ENCODE results near the gene CEP57L1.

The CEP57L1 gene

DNA sequence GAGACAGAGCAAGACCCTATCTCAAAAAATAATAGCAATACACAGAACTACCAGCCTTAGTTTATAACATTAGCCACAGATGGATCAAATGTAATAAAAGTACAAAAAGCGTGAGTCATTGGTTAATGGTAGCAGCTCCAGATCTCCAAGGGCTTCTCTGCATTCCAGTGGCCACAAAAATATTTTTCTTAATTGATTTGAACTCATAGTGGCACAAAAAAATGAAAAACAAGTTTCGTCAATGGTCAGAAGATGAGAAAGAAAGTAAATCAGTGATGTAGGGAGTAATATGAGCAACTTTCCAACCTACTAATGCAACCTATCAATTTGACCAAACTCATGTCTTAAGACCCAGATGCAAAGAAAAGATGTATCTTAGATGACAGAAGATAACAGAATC lies 79.6 kb downstream of the CEP57L1 start:
- H3K4me1 ChIP-seq (ENCODE audit: insufficient read depth, insufficient read length), result no peaks in the 10 kb centered on the region
- H3K9ac ChIP-seq (ENCODE audit: insufficient read length, low read depth), result no peak overlapping the region
- DNase-seq (ENCODE audit: low read depth, low spot score), result no peak
- H3K27me3 ChIP-seq (ENCODE audit: insufficient read depth, insufficient read length), result no peaks in the 10 kb centered on the region
- H3K4me3 ChIP-seq (ENCODE audit: insufficient read length, low read depth), result no peak overlapping the region
- no peaks in the 10 kb centered on the region for H3K9me3 ChIP-seq (ENCODE audit: insufficient read depth, low read length)
- H3K36me3 ChIP-seq (ENCODE audit: insufficient read depth, insufficient read length, low read length), result no peaks in the 10 kb centered on the region
- TF ChIP-seq YY1 (IDR thresholded peaks at IDR 0.05; ENCODE audit: insufficient read depth, insufficient read length) (no peak), ZNF274 (IDR thresholded peaks at IDR 0.05; ENCODE audit: low read depth, low read length) (no peak), SUZ12 (IDR thresholded peaks at IDR 0.05; ENCODE audit: extremely low read depth, insufficient read depth, insufficient read length) (no peak)

DNA sequence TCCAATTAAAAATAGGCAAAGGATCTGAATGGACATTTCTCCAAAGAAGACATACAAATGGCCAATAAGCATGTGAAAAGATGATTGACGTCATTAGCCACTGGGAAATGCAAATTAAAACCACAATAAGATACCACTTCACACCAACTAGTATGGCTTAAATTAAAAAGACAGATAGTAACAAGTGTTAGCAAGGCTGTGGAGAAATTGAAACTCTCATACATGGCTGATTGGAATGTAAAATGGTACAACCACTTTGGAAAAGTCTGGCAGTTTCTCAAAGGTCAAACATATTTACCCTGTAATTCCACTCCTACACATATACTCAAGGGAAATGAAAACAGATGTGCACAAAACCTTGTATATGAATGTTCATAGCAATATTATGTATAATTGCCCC lies 83.6 kb downstream of the CEP57L1 start:
- DNase-seq (ENCODE audit: low read depth, low spot score), result no peak
- Histone ChIP-seq H3K36me3 (ENCODE audit: insufficient read depth, insufficient read length, low read length) (no peaks in the 10 kb centered on the region), H3K9ac (ENCODE audit: insufficient read length, low read depth) (no peak overlapping the region), H3K9me3 (ENCODE audit: insufficient read depth, low read length) (no peaks in the 10 kb centered on the region), H3K4me1 (ENCODE audit: insufficient read depth, insufficient read length) (no peaks in the 10 kb centered on the region), H3K4me3 (ENCODE audit: insufficient read length, low read depth) (no peak overlapping the region), H3K27me3 (ENCODE audit: insufficient read depth, insufficient read length) (no peaks in the 10 kb centered on the region)
- TF ChIP-seq ZNF274 (IDR thresholded peaks at IDR 0.05; ENCODE audit: low read depth, low read length), result no peak
- no peak for TF ChIP-seq SUZ12 (IDR thresholded peaks at IDR 0.05; ENCODE audit: extremely low read depth, insufficient read depth, insufficient read length)
- no peak for TF ChIP-seq YY1 (IDR thresholded peaks at IDR 0.05; ENCODE audit: insufficient read depth, insufficient read length)

DNA sequence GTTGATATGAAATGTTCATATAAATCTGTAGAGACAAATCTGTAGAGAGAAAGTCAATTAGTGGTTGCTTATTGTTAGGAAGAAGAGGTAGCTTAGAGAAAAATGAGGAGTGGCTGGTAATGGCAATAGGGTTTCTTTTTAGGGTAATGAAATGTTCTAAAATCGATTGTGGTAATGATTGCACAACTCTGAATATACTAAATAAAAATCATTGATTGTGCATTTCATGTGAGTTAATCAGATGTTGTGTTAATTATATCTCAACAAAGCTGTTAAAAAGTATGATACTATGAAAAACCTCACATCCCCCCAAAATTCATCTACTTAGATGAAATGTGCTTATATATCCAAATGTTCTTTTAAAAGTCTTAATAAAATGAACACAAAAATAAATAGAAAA lies 84.2 kb downstream of the CEP57L1 start:
- no peaks in the 10 kb centered on the region for H3K4me1 ChIP-seq (ENCODE audit: insufficient read depth, insufficient read length)
- H3K9ac ChIP-seq (ENCODE audit: insufficient read length, low read depth), result no peak overlapping the region
- no peak for TF ChIP-seq ZNF274 (IDR thresholded peaks at IDR 0.05; ENCODE audit: low read depth, low read length)
- TF ChIP-seq SUZ12 (IDR thresholded peaks at IDR 0.05; ENCODE audit: extremely low read depth, insufficient read depth, insufficient read length), result no peak
- no peak for TF ChIP-seq YY1 (IDR thresholded peaks at IDR 0.05; ENCODE audit: insufficient read depth, insufficient read length)
- no peak for DNase-seq (ENCODE audit: low read depth, low spot score)
- H3K4me3 ChIP-seq (ENCODE audit: insufficient read length, low read depth), result no peak overlapping the region
- no peaks in the 10 kb centered on the region for H3K9me3 ChIP-seq (ENCODE audit: insufficient read depth, low read length)
- no peaks in the 10 kb centered on the region for H3K36me3 ChIP-seq (ENCODE audit: insufficient read depth, insufficient read length, low read length)
- H3K27me3 ChIP-seq (ENCODE audit: insufficient read depth, insufficient read length), result no peaks in the 10 kb centered on the region

DNA sequence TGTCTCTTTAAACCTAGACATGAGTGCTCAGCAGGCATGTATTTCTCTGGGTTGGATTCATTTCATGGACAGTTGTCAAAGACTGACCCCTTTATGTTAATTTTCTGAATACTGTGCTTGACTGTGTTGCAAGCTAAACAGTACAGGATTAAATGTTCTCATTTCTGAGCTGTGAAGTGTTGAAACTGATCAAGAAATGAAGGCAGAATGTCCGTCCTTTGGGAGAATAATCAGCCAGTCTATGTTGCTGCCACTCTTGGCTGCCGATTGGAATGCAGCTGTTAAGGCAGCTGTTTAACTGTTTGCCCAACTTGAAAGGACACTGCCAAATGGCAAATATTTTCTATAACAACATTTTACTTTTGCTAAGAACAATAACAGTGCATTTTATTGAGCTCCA lies 87.3 kb downstream of the CEP57L1 start:
- DNase-seq (ENCODE audit: low read depth, low spot score), result no peak
- H3K4me1 ChIP-seq (ENCODE audit: insufficient read depth, insufficient read length), result no peaks in the 10 kb centered on the region
- no peak overlapping the region for H3K9ac ChIP-seq (ENCODE audit: insufficient read length, low read depth)
- no peaks in the 10 kb centered on the region for H3K9me3 ChIP-seq (ENCODE audit: insufficient read depth, low read length)
- no peak for TF ChIP-seq YY1 (IDR thresholded peaks at IDR 0.05; ENCODE audit: insufficient read depth, insufficient read length)
- no peaks in the 10 kb centered on the region for H3K36me3 ChIP-seq (ENCODE audit: insufficient read depth, insufficient read length, low read length)
- H3K4me3 ChIP-seq (ENCODE audit: insufficient read length, low read depth), result no peak overlapping the region
- H3K27me3 ChIP-seq (ENCODE audit: insufficient read depth, insufficient read length), result no peaks in the 10 kb centered on the region

DNA sequence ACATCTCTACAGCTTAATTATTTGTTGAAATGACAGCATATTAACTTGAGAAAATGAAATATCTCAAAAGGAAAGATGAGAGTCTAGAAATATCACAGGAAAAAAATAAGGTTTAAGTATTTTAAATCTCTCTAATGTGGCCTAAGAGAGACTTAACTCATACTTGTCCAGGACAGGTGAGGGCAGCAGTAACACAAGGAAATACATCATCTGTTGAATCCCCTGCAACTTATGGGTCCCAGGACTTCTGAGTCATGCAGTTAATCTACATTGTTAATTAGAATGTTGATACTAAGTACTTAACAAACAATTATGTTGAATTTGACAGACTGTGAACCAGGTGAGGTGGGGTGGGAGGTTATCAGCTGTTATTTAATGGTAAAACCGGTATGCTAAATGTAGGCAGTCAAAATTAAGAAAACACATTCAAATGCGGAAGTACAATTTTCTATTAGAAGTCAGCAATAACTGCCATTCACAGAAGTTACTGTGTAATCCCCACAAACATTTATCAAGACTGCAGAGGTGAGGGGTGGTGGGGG lies 87.9 kb downstream of the CEP57L1 start:
- Histone ChIP-seq H3K4me3 (ENCODE audit: insufficient read length, low read depth) (no peak overlapping the region), H3K9me3 (ENCODE audit: insufficient read depth, low read length) (no peaks in the 10 kb centered on the region), H3K27me3 (ENCODE audit: insufficient read depth, insufficient read length) (no peaks in the 10 kb centered on the region), H3K36me3 (ENCODE audit: insufficient read depth, insufficient read length, low read length) (no peaks in the 10 kb centered on the region), H3K4me1 (ENCODE audit: insufficient read depth, insufficient read length) (no peaks in the 10 kb centered on the region), H3K9ac (ENCODE audit: insufficient read length, low read depth) (no peak overlapping the region)
- DNase-seq (ENCODE audit: low read depth, low spot score), result no peak
- TF ChIP-seq YY1 (IDR thresholded peaks at IDR 0.05; ENCODE audit: insufficient read depth, insufficient read length) (no peak), SUZ12 (IDR thresholded peaks at IDR 0.05; ENCODE audit: extremely low read depth, insufficient read depth, insufficient read length) (no peak), ZNF274 (IDR thresholded peaks at IDR 0.05; ENCODE audit: low read depth, low read length) (no peak)

DNA sequence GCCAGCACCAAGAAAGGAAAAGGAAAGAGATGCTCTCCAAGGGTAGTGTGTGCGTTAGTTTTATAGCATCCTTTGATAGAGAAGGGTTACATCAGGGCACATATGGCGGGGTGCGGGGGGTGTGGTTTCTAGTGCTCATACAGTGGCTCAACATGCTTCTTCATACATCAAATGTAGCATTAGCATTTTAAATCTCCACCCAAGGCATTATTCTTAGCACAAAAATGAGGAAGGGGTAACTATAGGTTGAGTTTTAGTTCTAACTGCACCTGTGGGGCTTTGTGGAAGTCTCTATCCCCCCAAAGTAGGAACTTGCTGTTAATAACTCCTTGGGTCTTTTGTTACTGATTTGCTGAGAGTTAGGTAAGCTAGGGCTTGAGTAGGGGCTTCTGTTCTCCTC lies 89.3 kb downstream of the CEP57L1 start:
- Histone ChIP-seq H3K4me3 (ENCODE audit: insufficient read length, low read depth) (no peak overlapping the region), H3K27me3 (ENCODE audit: insufficient read depth, insufficient read length) (no peaks in the 10 kb centered on the region), H3K4me1 (ENCODE audit: insufficient read depth, insufficient read length) (no peaks in the 10 kb centered on the region), H3K36me3 (ENCODE audit: insufficient read depth, insufficient read length, low read length) (no peaks in the 10 kb centered on the region), H3K9ac (ENCODE audit: insufficient read length, low read depth) (no peak overlapping the region), H3K9me3 (ENCODE audit: insufficient read depth, low read length) (no peaks in the 10 kb centered on the region)
- TF ChIP-seq SUZ12 (IDR thresholded peaks at IDR 0.05; ENCODE audit: extremely low read depth, insufficient read depth, insufficient read length) (no peak), ZNF274 (IDR thresholded peaks at IDR 0.05; ENCODE audit: low read depth, low read length) (no peak)
- DNase-seq (ENCODE audit: low read depth, low spot score), result no peak

DNA sequence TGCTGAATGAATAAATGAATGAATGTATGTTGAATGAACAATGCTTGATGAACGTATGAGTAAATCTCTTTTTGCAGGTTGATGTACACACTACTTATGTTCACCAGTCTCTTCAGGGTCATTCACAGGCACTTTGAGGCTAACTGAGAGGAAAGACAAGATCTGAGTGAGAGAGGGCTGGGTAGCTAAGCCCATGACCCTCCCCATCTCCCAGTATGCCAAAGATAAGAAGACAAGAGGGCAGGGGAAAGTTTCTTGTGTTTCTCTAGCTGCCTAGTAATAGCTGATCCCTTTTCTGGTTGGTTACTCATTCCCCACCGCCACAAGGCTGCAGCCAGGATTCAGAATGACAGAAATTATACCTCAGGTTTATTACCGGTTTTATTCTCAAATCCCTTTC lies 90.7 kb downstream of the CEP57L1 start:
- Histone ChIP-seq H3K36me3 (ENCODE audit: insufficient read depth, insufficient read length, low read length) (no peaks in the 10 kb centered on the region), H3K4me1 (ENCODE audit: insufficient read depth, insufficient read length) (no peaks in the 10 kb centered on the region), H3K27me3 (ENCODE audit: insufficient read depth, insufficient read length) (no peaks in the 10 kb centered on the region), H3K9me3 (ENCODE audit: insufficient read depth, low read length) (no peaks in the 10 kb centered on the region; the same call in 1 of the 2 replicates), H3K4me3 (ENCODE audit: insufficient read length, low read depth) (no peak overlapping the region), H3K9ac (ENCODE audit: insufficient read length, low read depth) (no peak overlapping the region)
- DNase-seq (ENCODE audit: low read depth, low spot score), result no peak
- no peak for TF ChIP-seq ZNF274 (IDR thresholded peaks at IDR 0.05; ENCODE audit: low read depth, low read length)
- TF ChIP-seq SUZ12 (IDR thresholded peaks at IDR 0.05; ENCODE audit: extremely low read depth, insufficient read depth, insufficient read length), result no peak
- no peak for TF ChIP-seq YY1 (IDR thresholded peaks at IDR 0.05; ENCODE audit: insufficient read depth, insufficient read length)
